ENCODE results near the gene KAT6B. TPM values are rescaled to one million over a fixed set of nuclear protein-coding genes. Genes with fewer than 3 reads are reported as not detected.

The KAT6B gene
- total RNA-seq, 1 donor: 26.3 TPM

- no peak overlapping the region for H3K4me3 ChIP-seq (ENCODE audit: low read depth, low read length)
- TF ChIP-seq CTCF (IDR thresholded peaks at IDR 0.05; ENCODE audit: insufficient read depth, low read depth, low read length): no peak
Measured at GRCh38 chr10:75018251-75018650, 191.9 kb downstream of the KAT6B start.

GRCh38 chr10:75018686-75019307, 192.4 kb downstream of the KAT6B start:
- no peak for TF ChIP-seq CTCF (IDR thresholded peaks at IDR 0.05; ENCODE audit: insufficient read depth, low read depth, low read length)
- H3K4me3 ChIP-seq (ENCODE audit: low read depth, low read length): no peak overlapping the region

More at GRCh38 chr10:75018251-75018650, 191.9 kb downstream of the KAT6B start:
- DNase-seq (ENCODE audit: low read depth): no peak

DNA sequence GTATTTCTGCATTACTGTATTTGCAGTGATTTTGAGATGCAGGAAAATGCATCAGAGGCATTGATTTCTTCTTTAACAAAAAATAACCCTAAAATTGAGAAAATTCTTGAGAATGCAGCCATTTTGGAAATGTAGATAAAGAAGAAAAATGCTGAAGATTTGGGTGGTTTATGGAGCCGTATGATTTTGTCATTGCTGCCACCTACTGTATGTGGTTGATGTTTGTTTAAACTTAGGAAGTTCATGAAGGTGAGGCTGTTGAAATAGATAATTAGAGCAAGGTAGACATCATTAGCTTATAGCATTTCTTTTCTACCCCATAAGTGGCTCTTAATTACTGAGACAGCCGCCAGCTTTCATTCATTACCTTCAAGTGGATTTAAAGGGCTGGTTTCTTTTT, 193.0 kb downstream of the KAT6B start:
- no peak overlapping the region for H3K4me3 ChIP-seq (ENCODE audit: low read depth, low read length)
- peak; percentile 23 for TF ChIP-seq CTCF (IDR thresholded peaks at IDR 0.05; ENCODE audit: insufficient read depth, low read depth, low read length)
- peak; percentile 39 for DNase-seq (ENCODE audit: low read depth)

More at GRCh38 chr10:75018686-75019307, 192.4 kb downstream of the KAT6B start:
- DNase-seq (ENCODE audit: low read depth): no peak

GRCh38 chr10:75020168-75020567, 193.8 kb downstream of the KAT6B start:
- no peak overlapping the region for H3K4me3 ChIP-seq (ENCODE audit: low read depth, low read length)
- TF ChIP-seq CTCF (IDR thresholded peaks at IDR 0.05; ENCODE audit: insufficient read depth, low read depth, low read length): no peak
- no peak for DNase-seq (ENCODE audit: low read depth)

DNA sequence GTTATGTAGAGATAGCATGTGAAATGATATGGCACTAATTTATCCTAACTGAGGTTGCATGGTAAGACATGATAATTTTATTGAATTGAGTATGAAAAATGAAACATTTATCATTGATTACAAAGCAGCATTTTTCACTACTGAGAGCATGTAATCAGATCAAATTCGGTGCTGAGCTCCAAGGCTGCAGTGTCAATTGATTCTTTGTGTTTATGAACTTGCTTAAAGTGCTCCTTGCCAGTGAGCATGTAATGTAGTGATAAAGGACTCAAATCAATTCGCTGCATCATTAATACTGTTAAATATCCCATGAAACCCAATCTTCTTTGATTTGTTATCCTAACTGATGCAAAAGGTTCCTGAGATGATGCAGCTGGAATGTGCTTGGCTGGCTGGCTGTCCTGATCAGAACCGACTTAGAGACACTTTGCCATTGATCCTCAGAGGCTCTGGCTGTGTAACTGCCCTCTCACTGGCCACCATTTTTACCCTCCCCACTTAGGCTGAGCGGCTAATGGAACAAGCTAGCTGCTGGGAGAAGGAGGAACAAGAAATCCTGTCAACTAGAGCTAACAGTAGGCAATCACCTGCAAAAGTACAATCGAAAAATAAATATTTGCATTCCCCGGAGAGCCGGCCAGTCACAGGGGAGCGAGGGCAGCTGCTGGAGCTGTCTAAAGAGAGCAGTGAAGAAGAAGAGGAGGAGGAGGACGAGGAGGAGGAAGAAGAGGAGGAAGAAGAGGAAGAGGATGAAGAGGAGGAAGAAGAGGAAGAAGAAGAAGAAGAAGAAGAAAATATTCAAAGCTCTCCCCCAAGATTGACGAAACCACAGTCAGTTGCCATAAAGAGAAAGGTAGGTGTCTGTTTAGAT, 195.2 kb downstream of the KAT6B start:
- no peak for TF ChIP-seq CTCF (IDR thresholded peaks at IDR 0.05; ENCODE audit: insufficient read depth, low read depth, low read length)
- H3K4me3 ChIP-seq (ENCODE audit: low read depth, low read length): no peak overlapping the region
- DNase-seq (ENCODE audit: low read depth): no peak

GRCh38 chr10:75023074-75023473, 196.7 kb downstream of the KAT6B start:
- no peak for DNase-seq (ENCODE audit: low read depth)
- H3K4me3 ChIP-seq (ENCODE audit: low read depth, low read length): no peak overlapping the region
- no peak for TF ChIP-seq CTCF (IDR thresholded peaks at IDR 0.05; ENCODE audit: insufficient read depth, low read depth, low read length)
